Endothelial cell of umbilical vein (primary cell): ENCODE data around the gene KCTD5.
"Not testable (repeated sequence)": the region's sequence is repeated elsewhere in the genome, so short reads cannot be mapped to it uniquely, and the experiment has no call there.

Source experiments
- POLR2A ChIP-seq: IDR thresholded peaks from 2 replicates; pipeline ENCODE4 v1.6.1; 2012; ENCODE audit warnings: low read depth, mild to moderate bottlenecking, control low read depth, low read length
- POLR2AphosphoS5 ChIP-seq: IDR thresholded peaks from 2 replicates; pipeline ENCODE4 v1.6.1; 2012; ENCODE audit warnings: low read depth, mild to moderate bottlenecking, control low read depth, low read length, moderate library complexity; ENCODE audit not compliant: insufficient read depth
- TF ChIP-seq, protein P1 (sequence below), 2 donors: IDR thresholded peaks; 1 replicate in 1 of 2; 2 replicates in 1 of 2; pipeline ENCODE4 v1.5.1; 2011; ENCODE audit warnings: low read length in 2 of 2, mild to moderate bottlenecking in 2 of 2, moderate library complexity in 2 of 2, control low read depth in 1 of 2, inconsistent platforms in 1 of 2, low read depth in 1 of 2; ENCODE audit not compliant: insufficient read depth in 1 of 2; ENCODE audit errors: extremely low read depth in 1 of 2

DNA sequence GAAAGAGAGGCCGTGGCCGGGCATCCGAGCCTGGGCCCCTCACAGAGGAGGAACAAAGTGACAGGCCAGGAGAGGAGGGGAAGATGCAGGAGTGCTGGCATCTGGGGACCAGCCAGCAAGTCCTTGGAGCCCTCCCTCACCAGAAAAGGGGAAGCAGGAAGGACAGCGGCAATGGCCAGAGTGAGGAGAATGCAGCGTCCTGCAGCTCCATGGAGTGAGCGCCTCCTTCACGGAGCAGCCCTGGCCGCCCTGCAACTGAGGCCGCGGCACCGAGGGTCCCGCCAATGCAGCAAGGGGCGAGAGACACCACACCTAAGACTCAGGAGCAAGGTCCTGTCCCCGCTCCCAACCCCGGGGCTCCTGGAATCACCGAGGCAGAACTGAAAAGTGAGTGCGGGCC is 24.5 kb upstream of the KCTD5 start:
- TF ChIP-seq, protein P1, sequence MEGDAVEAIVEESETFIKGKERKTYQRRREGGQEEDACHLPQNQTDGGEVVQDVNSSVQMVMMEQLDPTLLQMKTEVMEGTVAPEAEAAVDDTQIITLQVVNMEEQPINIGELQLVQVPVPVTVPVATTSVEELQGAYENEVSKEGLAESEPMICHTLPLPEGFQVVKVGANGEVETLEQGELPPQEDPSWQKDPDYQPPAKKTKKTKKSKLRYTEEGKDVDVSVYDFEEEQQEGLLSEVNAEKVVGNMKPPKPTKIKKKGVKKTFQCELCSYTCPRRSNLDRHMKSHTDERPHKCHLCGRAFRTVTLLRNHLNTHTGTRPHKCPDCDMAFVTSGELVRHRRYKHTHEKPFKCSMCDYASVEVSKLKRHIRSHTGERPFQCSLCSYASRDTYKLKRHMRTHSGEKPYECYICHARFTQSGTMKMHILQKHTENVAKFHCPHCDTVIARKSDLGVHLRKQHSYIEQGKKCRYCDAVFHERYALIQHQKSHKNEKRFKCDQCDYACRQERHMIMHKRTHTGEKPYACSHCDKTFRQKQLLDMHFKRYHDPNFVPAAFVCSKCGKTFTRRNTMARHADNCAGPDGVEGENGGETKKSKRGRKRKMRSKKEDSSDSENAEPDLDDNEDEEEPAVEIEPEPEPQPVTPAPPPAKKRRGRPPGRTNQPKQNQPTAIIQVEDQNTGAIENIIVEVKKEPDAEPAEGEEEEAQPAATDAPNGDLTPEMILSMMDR (IDR thresholded peaks at IDR 0.05; ENCODE audit: extremely low read depth in 1 of 2, insufficient read depth in 1 of 2, low read depth in 1 of 2, low read length in 2 of 2): not testable (repeated sequence)
- TF ChIP-seq POLR2A, POLR2AphosphoS5: not testable (repeated sequence)
